ENCODE data around the gene SEMA5B.

SEMA5B gene, protein sequence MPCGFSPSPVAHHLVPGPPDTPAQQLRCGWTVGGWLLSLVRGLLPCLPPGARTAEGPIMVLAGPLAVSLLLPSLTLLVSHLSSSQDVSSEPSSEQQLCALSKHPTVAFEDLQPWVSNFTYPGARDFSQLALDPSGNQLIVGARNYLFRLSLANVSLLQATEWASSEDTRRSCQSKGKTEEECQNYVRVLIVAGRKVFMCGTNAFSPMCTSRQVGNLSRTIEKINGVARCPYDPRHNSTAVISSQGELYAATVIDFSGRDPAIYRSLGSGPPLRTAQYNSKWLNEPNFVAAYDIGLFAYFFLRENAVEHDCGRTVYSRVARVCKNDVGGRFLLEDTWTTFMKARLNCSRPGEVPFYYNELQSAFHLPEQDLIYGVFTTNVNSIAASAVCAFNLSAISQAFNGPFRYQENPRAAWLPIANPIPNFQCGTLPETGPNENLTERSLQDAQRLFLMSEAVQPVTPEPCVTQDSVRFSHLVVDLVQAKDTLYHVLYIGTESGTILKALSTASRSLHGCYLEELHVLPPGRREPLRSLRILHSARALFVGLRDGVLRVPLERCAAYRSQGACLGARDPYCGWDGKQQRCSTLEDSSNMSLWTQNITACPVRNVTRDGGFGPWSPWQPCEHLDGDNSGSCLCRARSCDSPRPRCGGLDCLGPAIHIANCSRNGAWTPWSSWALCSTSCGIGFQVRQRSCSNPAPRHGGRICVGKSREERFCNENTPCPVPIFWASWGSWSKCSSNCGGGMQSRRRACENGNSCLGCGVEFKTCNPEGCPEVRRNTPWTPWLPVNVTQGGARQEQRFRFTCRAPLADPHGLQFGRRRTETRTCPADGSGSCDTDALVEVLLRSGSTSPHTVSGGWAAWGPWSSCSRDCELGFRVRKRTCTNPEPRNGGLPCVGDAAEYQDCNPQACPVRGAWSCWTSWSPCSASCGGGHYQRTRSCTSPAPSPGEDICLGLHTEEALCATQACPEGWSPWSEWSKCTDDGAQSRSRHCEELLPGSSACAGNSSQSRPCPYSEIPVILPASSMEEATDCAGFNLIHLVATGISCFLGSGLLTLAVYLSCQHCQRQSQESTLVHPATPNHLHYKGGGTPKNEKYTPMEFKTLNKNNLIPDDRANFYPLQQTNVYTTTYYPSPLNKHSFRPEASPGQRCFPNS

DNA sequence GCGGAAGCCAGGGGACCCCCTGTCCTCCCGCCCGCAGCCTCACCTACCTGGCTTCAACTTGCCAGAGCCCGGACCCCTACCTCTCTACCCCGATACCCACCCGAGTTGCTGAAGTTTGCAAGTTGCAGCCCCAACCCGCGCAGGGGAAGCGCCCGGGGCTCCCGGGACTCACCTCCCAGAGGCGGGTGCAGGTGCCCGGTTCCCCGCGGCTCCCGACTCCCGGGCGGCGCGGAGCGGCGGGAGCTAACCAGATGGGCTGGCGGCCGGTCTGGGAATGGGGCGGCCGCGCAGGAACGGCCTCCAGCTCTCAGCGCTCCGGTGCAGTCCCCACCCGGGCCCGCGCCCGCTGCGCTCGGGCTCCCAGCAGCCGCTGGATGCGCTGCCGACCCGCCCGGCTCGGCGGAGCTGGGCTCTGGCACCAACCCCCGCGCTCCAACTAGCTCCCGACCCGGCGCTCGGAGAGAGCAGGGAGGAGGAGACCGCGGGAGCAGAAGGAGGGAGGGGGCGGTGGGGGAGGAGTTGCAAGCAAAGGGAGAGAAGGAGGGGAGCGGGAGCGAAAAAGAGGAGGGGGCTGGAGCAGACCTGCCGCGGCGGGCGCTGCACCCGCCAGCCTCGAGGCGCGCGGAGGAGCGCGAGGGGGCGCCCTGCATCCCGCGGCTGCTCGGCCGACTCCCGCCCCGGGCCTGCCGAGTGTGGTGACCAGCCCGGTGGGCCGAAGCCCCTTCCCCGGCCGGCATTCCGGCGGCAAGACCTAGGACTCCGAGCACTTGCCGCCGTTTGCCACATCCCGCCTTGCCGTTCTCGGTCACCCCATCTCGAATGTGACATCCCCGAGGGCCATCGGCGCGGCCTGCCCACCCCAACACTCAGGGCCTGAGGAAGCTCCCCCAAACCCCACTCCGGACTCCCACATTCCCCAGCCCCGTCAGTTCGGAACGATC is at the start of gene SEMA5B:
Gene SEMA5B (minus strand): TSS at position 472 of the 941 bp plus-strand sequence. CDS start 66,500 bp downstream, outside the sequence.
- no peak for DNase-seq (ENCODE audit: low read depth)

DNA sequence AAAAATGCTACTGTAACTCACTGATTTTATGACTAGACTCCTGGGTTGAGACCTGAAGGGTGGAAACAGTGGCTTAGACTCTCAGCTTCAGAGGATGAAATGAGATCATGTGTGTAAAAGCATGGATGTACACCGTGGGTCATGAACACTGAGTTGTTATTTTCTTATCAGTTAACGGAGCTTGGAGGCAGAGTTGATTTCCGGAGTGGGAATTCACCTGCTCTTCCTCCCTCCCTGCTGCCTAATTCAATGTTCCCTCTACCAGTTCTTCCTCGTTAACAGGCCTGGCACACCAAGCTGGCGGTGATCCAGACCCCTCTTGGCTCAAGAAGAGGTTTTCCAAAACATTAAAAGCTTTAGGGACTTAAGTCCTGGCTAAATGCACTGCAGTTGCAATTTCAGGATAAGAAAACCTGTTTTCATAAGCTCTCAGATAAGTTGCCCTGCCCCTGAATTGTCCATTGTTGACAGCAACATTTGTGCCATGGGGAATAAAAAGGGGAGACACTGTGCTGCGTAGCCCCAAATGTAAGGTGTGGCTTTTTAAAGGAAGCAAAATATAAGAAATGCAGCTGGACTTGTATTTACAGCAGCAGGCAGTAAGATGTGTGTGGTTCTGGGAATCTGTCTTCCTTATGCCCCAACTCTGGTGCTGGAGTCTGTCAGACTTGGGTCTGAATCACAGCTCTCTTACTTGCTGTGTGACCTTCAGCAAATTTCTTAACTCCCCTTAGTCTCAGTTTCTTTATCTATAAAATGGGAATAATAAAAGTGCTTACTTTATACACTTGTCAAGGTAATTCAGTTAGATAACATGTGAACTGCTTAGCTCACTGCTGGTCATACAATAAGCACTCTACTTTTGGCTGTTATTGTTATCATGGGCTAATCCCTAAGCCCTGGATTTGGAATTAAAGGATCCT is 49.2 kb upstream of the SEMA5B start:
- no peak for DNase-seq (ENCODE audit: low read depth)

DNA sequence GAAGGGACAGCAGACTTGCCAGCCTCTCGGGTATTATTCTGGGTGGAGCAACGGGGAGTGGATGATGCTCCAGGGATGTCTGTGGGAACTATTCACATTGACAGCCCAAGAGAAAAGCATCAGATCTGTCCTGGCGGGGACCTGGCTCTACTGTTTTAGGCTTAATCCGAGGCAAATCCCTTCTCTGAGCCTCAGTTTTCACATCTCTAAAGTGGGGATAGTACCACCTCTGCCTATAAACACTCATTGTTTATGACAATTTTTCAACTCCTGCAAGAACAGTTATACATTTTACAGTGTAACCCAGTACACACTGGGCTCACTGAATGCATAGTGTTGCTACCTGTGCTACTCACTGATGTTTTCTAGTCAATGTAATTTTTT is 48.5 kb upstream of the SEMA5B start:
- DNase-seq (ENCODE audit: low read depth) = no peak

DNA sequence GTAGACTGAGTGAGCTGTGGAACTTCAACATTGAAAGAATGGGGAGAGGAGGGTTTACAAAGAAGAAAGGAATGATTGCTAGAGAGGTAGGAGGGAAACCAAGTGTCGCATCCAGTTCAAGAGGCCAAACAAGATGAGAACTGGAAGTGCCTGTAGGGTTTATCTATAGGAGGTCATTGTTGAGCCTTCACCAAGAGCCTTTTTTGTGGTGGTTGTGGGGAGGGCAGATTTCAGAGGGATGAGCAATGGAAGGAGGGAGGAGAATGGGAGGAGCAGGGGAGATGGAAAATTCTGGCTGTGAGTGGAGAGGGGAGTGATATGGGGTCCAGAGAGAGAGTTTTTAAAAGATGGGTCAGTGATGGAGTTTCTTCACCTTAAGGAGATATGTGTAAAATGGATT is 47.8 kb upstream of the SEMA5B start:
- no peak for DNase-seq (ENCODE audit: low read depth)

DNA sequence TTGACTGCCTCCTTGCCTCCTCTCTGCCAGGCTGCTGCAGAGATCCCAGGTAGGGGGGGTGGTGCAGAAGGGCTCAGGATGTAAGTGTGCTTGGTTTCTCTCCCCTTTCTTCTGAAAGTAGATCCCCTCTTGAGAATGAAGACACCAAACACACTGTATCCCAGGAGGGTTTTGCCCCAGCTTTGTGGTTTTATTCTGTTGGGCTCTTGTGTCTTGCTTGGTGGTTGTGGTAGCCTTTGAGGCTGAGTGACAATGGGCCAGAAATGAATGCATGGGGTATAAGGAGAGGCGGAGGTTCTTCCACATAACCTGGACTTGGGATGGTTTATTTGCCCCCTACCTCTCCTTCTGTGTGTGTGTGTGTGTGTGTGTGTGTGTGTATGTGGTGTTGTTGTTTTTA is 45.0 kb upstream of the SEMA5B start:
- no peak for DNase-seq (ENCODE audit: low read depth)

DNA sequence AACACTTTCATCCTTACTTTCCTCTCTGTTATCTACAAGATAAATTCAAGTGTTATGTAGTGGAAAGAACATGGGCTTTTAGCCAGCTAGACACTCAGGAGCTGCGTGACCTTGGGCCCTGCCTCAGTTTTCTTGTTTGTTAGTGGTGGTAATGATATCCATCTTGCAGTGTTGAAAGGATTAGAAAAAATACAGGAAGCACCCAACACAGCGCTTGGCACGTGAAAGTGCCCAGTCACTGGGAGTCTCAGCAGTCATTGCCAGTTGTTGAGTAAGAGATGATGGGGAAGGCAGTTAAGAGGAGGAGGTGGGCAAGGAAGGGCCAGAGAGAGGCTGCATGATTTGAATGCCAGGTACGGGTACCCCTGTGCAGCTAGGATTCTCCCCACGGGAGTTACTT is 44.6 kb upstream of the SEMA5B start:
- no peak for DNase-seq (ENCODE audit: low read depth)

DNA sequence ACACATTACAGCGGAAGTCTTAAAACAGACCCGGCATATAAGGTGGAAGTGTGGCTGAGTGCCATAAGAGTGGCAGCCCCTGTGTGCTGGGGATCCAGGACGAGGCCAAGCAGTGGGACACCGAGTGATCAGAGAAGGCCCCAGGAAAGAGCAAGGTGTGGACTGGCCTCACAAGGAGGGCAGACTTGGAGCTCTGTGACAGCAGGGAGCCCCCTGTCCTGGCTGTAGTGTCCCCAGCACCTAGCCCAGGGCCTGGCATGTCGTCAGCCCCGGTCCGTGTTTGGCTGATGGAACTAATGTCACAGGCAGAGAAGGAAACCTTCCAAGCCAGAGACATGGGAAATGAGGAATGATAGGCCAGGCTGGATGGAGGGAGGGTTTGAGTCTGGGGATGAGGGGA is 44.0 kb upstream of the SEMA5B start:
- no peak for DNase-seq (ENCODE audit: low read depth)

DNA sequence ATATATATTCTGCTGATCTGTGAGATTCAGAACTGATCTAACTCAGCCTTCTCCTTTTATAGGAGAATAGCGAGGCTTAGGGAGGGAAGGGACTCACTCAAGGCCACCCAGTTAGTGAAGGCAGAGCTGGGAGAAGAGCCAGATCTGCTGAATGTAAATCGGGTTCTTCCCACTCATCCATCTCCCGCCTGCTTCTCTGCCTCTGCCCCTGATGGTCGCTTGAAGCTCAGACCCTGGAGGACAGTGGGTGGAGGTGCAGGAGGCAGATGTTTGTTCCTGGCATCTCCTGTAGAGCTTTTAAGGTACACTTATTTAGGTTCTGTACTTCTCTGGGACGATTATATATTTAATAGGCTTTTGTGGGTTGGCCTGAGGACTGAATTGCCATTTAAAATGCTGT is 43.6 kb upstream of the SEMA5B start:
- no peak for DNase-seq (ENCODE audit: low read depth)

DNA sequence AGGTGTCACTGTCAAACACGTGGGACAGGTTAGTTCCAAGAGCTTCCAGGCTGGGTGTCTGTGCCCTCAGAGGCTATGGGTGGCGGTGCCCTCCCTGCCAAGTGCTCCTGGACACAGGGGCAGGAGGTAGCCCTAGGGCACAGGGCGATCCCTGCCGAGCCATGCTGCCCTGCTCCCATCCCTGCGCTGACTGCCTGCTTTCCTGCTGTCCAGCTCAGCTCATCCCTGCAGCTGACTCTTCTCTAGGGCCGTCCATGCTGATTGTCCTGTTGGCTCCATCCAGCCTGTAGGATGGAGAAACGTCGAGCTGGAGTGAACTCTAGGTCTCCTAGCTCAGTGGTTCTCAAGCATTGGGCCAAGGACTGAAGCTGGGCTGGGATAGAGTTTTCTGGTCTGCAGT is 42.9 kb upstream of the SEMA5B start:
- no peak for DNase-seq (ENCODE audit: low read depth)

DNA sequence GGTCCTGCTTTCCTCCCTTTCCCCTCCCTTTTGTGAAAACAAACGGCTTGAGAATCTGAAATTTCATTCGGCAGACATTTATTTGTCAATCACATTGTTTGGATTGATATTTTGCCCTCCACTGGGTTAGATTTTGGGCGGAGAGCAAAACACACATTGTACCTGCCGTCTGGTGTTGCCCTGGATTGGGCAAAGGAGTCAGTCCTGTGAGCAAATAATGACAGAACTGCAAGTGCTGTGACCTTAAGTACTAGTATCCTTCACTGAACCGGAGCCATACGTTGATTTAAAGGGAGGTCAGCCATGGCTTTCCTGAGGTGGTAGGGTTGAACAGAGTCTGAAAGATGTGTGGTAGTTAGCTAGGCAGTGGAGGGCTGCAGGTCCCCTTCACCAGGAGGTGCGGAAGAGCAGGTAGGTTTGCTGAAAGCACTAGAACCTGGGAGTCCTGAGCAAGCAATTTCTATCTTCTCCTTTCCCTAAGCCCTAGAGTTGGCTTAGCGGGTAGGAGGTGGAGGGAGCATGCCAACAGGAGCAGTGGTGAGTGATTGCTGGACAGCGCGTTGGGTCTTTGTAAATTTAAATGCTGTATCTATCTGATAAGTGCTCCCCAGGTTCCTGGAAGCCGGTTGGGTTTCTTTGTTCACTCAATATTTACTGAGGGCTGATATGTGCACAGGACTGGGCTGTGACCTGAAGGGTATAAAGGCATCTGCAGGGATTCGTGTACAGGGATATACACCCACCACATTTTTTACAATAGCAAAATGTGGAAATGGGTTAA is 41.2 kb upstream of the SEMA5B start:
- DNase-seq (ENCODE audit: low read depth) = no peak

DNA sequence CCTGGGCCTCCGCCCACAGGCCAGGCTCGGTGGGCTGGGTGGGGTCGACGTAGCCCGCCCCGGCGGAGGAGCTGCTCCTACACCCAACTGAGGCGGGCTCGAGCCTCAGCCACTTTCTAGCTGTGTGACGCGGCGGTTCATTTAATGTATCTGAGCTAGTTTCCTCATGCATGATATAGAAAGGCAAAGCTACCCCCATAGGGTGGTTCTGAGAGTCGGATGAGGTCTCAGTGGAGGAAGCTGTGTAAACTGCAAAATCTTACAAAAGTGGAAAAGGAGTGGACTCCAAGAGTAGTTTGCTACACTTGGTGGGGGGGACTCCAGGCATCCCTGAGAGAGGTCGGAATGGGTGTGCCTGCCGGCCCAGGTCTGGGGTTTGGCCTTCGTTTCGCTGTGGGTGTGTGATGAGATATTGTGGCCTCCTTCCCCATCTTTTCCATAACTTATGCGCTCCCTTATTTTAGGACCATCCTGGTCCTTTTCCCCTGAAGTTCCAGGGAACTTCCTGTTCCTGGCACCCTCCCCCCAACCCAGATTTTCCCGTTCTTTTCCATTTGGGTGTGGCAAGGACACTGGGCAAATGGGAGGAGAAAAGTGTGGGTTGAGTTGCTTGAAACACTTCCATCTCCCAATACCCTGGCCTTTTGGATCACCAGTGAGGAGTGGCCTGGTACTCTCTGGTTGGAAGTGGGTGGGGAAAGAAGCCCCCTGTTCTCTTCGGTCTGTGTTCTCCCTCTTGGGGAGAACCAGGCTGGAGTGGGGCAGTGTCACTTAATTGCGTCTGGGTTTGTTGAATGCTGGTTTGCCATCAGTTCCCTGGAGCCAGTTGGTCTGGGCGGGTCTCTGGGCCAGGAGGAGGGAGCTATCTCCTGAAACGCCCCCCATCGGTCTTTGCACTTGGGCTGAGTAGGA is 40.4 kb upstream of the SEMA5B start:
- no peak for DNase-seq (ENCODE audit: low read depth)

DNA sequence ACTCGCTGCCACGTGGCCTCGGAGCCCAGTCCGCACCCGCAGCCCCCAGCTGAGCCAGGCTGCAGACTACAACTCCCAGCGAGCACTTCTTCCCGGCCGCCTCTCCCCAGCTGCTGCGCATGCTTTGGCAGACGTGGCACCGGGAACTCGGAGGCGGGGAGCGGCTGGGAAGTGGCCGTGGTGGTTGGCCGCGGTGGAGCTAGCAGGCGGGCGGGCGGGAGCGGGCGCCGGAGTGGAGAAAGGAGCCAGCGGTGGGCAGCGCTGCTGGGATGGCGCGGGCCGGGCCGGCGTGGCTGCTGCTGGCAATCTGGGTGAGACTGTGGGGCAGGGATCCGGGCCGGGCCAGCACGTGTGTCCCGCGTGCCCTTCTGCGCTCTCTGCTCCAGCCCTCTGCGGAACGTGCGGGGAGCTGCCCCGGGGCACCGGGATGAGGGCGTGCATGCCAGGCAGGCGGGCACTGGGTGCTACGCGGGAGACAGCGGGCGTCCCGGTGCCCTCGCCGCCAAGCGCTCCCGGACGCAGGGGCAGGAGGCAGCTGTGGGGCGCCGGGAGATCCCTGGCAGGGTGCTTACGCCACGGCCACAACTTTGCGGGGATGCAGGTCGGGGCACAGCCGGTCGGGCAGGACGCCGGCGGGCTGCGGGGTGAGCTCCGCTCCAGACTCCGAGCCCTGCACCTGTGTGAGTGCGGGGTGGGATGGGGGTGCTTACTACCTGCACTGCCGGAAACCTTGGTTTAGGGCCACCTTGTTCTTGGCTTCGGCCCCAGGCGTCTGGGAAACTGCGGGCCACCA is 39.5 kb upstream of the SEMA5B start, which contains the start of gene PDIA5:
Gene PDIA5 (plus strand): TSS at position 130 of the 793 bp plus-strand sequence. CDS start 140 bp downstream, at position 270.
- peak; percentile 76 for DNase-seq (ENCODE audit: low read depth)

DNA sequence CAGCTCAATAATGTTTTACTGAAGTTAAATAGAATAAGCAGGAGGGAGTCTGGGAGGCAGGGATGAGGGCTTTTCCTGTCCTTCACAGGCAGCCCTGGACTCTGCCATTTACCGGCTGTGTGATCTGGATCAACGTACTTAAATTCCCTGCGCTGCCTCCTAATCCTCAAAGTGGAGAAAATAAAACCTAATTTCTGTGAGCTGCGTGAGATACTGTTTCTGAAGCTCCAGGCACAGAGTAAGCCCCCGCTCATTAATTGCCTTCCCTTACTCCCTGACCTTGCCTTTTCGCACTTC is 39.0 kb upstream of the SEMA5B start:
- no peak for DNase-seq (ENCODE audit: low read depth)

DNA sequence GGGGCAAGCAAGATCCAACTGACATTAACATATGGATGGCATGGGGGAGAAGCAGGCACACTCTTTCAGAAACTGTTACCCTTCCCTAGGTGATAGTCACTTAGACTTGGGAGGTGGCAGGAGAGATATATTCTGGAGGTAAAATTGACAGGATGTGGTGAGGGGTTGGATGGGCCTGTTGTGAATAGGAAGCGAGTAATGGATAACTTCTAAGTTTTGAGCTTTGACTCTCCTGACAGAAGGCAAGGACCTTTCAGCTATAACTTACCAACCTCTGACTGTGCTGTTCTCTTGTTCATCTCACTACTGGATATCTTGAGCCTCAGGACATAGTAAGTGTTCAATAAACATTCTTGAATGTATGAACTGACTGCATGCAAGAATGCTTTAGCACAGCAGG is 37.4 kb upstream of the SEMA5B start:
- no peak for DNase-seq (ENCODE audit: low read depth)

DNA sequence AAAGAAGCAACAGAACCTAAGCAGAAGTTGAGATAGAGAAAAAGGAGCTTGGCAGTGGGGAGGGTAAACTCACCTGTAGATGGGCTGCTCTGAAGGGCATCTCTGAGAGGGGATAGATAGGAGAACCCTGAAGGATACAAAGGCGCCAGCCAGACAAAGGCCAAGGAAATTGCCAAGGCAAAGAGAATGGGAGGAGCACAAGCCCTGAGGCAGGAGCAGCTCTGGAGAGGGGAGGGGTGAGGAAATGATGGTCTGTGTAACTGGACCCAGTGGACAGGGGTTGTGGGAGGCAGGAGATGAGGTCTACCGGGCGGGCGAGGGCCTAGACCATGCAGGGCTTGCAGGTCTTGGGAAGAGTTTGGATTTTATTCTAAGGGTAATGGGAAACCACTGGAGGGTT is 36.9 kb upstream of the SEMA5B start:
- DNase-seq (ENCODE audit: low read depth) = no peak

DNA sequence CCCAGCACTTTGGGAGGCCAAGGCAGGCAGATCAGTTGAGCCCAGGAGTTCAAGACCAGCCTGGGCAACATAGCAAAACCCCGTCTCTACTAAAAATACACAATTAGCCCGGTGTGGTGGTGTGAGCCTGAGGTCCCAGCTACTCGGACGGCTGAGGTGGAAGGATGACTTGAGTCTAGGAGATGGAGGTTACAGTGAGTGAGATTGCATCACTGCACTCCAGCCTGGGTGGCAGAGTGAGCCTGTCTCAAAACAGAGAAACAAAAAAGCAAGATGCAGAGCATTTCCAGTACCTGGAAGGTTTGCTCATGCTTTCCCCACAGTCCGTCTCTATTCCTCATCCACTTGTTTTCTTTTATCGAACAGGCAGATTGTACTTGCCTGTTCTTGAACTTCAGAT is 35.5 kb upstream of the SEMA5B start:
- no peak for DNase-seq (ENCODE audit: low read depth)

DNA sequence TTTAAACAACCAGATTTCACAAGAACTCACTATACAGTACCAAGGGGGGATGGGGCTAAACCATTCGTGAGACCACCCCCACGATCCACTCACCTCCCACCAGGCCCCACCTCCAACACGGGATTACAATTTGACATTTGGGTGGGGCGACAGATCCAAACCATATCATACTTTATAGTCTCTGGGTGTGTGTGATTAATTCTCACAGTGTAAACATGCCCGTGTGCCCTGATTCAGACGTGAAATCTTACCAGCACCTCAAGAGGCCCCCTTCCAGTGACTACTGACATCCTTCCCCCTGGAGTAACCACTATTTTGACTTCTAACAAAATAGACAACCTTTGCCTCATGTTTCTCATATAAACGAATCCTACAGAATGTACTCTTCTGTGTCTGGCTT is 34.3 kb upstream of the SEMA5B start:
- DNase-seq (ENCODE audit: low read depth) = no peak

DNA sequence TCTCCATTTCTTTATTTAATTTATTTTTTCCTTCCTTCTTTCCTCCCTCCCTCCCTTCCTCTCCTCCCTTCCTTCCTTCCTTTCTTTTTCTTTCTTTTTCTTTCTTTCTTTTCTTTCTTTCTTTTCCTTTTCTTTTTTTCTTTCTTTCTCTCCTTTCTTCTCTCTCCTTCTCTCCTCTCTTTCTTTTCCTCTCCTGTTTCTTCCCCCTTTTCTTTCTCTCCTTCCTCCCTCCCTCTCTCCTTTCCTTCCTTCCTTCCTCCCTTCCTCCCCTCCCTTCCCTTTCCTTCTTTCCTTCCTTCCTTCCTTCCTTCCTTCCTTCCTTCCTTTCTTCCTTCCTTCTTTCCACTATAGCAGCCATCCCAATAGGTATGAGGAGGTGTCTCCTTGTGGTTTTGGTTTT is 32.5 kb upstream of the SEMA5B start:
- no peak for DNase-seq (ENCODE audit: low read depth)
